Fibroblast of the aortic adventitia (primary cell): ENCODE measurements around the gene MYB. TPM values are rescaled to one million over a fixed set of nuclear protein-coding genes. Genes with fewer than 3 reads are reported as not detected.
"Not testable (repeated sequence)": the region's sequence is repeated elsewhere in the genome, so short reads cannot be mapped to it uniquely, and the experiment has no call there.

Source experiments
- DNase-seq: peaks from one replicate; pipeline ENCODE4 v3.0.0-alpha.2; 2010; ENCODE audit warnings: low read depth
- H3K4me3 ChIP-seq: 2 replicates; pipeline ENCODE4 v1.5.1; 2011; ENCODE audit warnings: low read depth, mild to moderate bottlenecking, control low read depth, low read length, moderate library complexity
- CTCF ChIP-seq: IDR thresholded peaks from 2 replicates; pipeline ENCODE4 v1.5.1; 2011; ENCODE audit warnings: mild to moderate bottlenecking, low read length, control low read depth, inconsistent platforms; ENCODE audit not compliant: insufficient read depth
- total RNA-seq: library from RNA; depleted of rRNA; stranded (reverse); fragments of >200 nt; gene quantifications from 2 replicates; pipeline ENCODE4 v1.2.3, GENCODE V29; 2012; ENCODE audit warnings: low replicate concordance

Gene MYB
- total RNA-seq, result 0.54 and 1.6 TPM in 2 replicates

GRCh38 chr6:135180542-135181332, at the start of gene MYB:
Gene MYB, plus strand, starts transcription at chr6:135181308. Its CDS starts 206 bp downstream, at chr6:135181514.
- TF ChIP-seq CTCF, result no peak
- peak within 1 kb of the TSS; percentile 67 for H3K4me3 ChIP-seq
- peak; percentile 29 for DNase-seq

GRCh38 chr6:135132776-135133175, 48.3 kb upstream of the MYB start:
- no peak overlapping the region for H3K4me3 ChIP-seq
- no peak for TF ChIP-seq CTCF
- no peak for DNase-seq

- TF ChIP-seq CTCF, result no peak
- H3K4me3 ChIP-seq, result no peak overlapping the region
- no peak for DNase-seq
Measured at GRCh38 chr6:135135835-135136234, 45.3 kb upstream of the MYB start.

- TF ChIP-seq CTCF, result no peak
- H3K4me3 ChIP-seq, result no peak overlapping the region
- no peak for DNase-seq
Measured at GRCh38 chr6:135137826-135138225, 43.3 kb upstream of the MYB start.

GRCh38 chr6:135141182-135141581, 39.9 kb upstream of the MYB start:
- DNase-seq, result no peak
- no peak for TF ChIP-seq CTCF
- no peak overlapping the region for H3K4me3 ChIP-seq

GRCh38 chr6:135141728-135142127, 39.4 kb upstream of the MYB start:
- no peak for TF ChIP-seq CTCF
- DNase-seq, result no peak
- H3K4me3 ChIP-seq, result no peak overlapping the region

GRCh38 chr6:135142232-135142631, 38.9 kb upstream of the MYB start:
- not testable (repeated sequence) for DNase-seq, H3K4me3 ChIP-seq
